HT1080 (cell line): Measurements from ENCODE around the gene FITM1. TPM values are rescaled to one million over a fixed set of nuclear protein-coding genes. Genes with fewer than 3 reads are reported as not detected.
A peak's percentile ranks its signal among the peaks of the same experiment; 100 is the strongest.

Experiments used
- DNase-seq: peaks from one replicate; pipeline ENCODE4 v3.0.0-alpha.2; 2015; ENCODE audit warnings: low read depth
- total RNA-seq: library from RNA; depleted of rRNA; stranded (reverse); fragments of >200 nt; shearing (Covaris generic); gene quantifications from 2 replicates; pipeline ENCODE4 v1.2.3, GENCODE V29; 2014

FITM1 gene
- total RNA-seq, 1 experiment from 2014 or later = not detected

- DNase-seq = no peak
Measured at GRCh38 chr14:24137529-24138395, 7.3 kb downstream of the FITM1 start.

GRCh38 chr14:24138396-24139271 lies 8.2 kb downstream of the FITM1 start:
- no peak for DNase-seq

- no peak for DNase-seq
Measured at GRCh38 chr14:24139272-24139934, 8.9 kb downstream of the FITM1 start.

GRCh38 chr14:24141097-24141880 lies 10.8 kb downstream of the FITM1 start, which contains the start of gene EMC9:
TSS of gene EMC9 (minus strand) at chr14:24141591. CDS start at chr14:24141304, 287 bp downstream.
- DNase-seq = peak; percentile 100

- no peak for DNase-seq
Measured at GRCh38 chr14:24143511-24143910, 13.1 kb downstream of the FITM1 start.

GRCh38 chr14:24144451-24144850 lies 14.0 kb downstream of the FITM1 start:
- DNase-seq = no peak

GRCh38 chr14:24145219-24145618 lies 14.8 kb downstream of the FITM1 start:
- DNase-seq = no peak

GRCh38 chr14:24145690-24146452 lies 15.4 kb downstream of the FITM1 start:
- peak; percentile 53 for DNase-seq

- peak; percentile 96 for DNase-seq
Measured at GRCh38 chr14:24146453-24146977, 16.1 kb downstream of the FITM1 start, which contains the start of gene PSME2. TSS of gene PSME2 (minus strand) at chr14:24146610. CDS start at chr14:24146581, 29 bp downstream.

- DNase-seq = peak; percentile 98
Measured at GRCh38 chr14:24146978-24147760, 16.7 kb downstream of the FITM1 start, which contains the start of gene RNF31. TSS of gene RNF31 (plus strand) at chr14:24147498. CDS start at chr14:24147699, 201 bp downstream.

- no peak for DNase-seq
Measured at GRCh38 chr14:24147761-24148428, 17.4 kb downstream of the FITM1 start.

- DNase-seq = no peak
Measured at GRCh38 chr14:24149302-24149969, 19.0 kb downstream of the FITM1 start.

- DNase-seq = no peak
Measured at GRCh38 chr14:24150061-24150460, 19.6 kb downstream of the FITM1 start.

- DNase-seq = no peak
Measured at GRCh38 chr14:24150567-24150966, 20.1 kb downstream of the FITM1 start.

GRCh38 chr14:24150993-24151392 lies 20.5 kb downstream of the FITM1 start:
- DNase-seq = no peak

GRCh38 chr14:24151404-24152080 lies 21.1 kb downstream of the FITM1 start:
- DNase-seq = no peak

- no peak for DNase-seq
Measured at GRCh38 chr14:24155100-24155499, 24.6 kb downstream of the FITM1 start.
